ENCODE data around the gene EFCAB5.

GRCh38 chr17:29977836-29978235, 36.4 kb downstream of the EFCAB5 start:
- TF ChIP-seq POLR2A (IDR thresholded peaks at IDR 0.05; ENCODE audit: low read length) (no peak), GATA1 (IDR thresholded peaks at IDR 0.05; ENCODE audit: low read depth, low read length) (no peak)

All from erythroblast (primary cell).